OCI-LY3 (cell line): ENCODE data around the gene CHPF.

Experiments used
- CTCF ChIP-seq: fragments of 200-600, 300-600 bp; sonication (generic); IDR thresholded peaks from 2 replicates; pipeline ENCODE4 v1.5.1; 2014; ENCODE audit warnings: antibody characterized with exemption, low read length, low read depth
- EZH2phosphoT487 ChIP-seq: fragments of 200-600 bp; shearing (Covaris generic); IDR thresholded peaks from 2 replicates; pipeline ENCODE4 v1.6.1; 2018; ENCODE audit warnings: antibody characterized with exemption, mixed run types, low read depth

- TF ChIP-seq CTCF (no peak), EZH2phosphoT487 (no peak)
Observed at GRCh38 chr2:219490600-219491130, 52.9 kb downstream of the CHPF start.
